ENCODE data around the gene MAPRE2. TPM values are rescaled to one million over a fixed set of nuclear protein-coding genes. Genes with fewer than 3 reads are reported as not detected.

Gene MAPRE2
- total RNA-seq, 4 donors from 2014 or later, result 16.5 to 50.3 (median 21.2) TPM

DNA sequence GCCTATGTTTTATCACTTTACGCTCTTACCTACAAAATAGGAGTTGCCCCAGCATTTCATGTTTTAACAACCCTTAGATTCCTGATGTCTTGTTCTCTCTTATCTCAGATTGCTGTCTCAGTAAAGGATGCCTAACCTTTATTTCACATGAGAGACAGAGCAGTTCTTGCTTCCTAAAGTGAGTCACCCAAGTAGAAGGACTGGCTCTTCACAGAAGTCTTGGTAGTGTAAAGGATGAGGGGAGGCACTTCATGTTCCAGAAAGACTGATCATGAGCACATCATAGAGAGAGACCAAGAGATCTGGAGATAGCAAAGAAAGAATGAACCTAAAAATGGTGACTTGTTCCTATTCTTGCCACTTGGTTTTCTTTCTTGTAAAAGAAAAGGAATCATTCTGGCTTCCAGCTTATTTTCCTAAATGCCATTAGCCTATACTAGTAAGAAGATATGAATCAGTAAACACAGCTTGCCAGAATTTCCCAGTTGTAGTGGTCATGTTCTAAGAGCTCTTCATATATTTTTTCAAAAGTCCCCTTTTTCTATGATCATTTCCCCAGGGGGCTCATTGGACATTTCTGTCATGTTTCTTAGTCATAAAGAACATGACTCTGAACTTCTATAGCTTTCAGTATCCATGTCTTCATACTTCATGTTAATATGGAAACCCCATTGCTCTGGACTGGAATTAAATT is 54.9 kb downstream of the MAPRE2 start:
- no peaks in the 10 kb centered on the region for H3K4me1 ChIP-seq
- no peaks in the 10 kb centered on the region for H3K9me3 ChIP-seq
- no peaks in the 10 kb centered on the region for H3K27me3 ChIP-seq
- no peak overlapping the region for H3K27ac ChIP-seq
- no peak for DNase-seq
- H3K36me3 ChIP-seq, result no peaks in the 10 kb centered on the region
- no peak overlapping the region for H3K4me3 ChIP-seq
- no peak for TF ChIP-seq POLR2A (IDR thresholded peaks at IDR 0.05)
- TF ChIP-seq, protein P1, sequence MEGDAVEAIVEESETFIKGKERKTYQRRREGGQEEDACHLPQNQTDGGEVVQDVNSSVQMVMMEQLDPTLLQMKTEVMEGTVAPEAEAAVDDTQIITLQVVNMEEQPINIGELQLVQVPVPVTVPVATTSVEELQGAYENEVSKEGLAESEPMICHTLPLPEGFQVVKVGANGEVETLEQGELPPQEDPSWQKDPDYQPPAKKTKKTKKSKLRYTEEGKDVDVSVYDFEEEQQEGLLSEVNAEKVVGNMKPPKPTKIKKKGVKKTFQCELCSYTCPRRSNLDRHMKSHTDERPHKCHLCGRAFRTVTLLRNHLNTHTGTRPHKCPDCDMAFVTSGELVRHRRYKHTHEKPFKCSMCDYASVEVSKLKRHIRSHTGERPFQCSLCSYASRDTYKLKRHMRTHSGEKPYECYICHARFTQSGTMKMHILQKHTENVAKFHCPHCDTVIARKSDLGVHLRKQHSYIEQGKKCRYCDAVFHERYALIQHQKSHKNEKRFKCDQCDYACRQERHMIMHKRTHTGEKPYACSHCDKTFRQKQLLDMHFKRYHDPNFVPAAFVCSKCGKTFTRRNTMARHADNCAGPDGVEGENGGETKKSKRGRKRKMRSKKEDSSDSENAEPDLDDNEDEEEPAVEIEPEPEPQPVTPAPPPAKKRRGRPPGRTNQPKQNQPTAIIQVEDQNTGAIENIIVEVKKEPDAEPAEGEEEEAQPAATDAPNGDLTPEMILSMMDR (IDR thresholded peaks at IDR 0.05), result no peak

DNA sequence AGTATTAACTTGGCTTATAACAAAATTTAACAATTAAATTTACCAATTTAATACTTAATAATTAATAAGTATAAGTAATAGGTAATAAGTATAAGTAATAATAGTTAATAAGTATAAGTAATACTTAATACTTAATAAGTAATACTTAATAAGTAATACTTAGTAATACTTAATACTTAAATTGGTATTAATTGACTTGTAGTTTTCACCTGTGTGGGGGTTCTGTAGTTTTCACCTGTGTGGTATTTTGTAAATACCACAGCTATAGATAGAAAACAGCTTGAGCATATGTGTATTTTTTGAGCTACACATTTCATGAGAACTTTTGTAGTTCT is 55.4 kb downstream of the MAPRE2 start:
- Histone ChIP-seq H3K9me3 (no peaks in the 10 kb centered on the region), H3K27me3 (no peaks in the 10 kb centered on the region), H3K36me3 (no peaks in the 10 kb centered on the region)

DNA sequence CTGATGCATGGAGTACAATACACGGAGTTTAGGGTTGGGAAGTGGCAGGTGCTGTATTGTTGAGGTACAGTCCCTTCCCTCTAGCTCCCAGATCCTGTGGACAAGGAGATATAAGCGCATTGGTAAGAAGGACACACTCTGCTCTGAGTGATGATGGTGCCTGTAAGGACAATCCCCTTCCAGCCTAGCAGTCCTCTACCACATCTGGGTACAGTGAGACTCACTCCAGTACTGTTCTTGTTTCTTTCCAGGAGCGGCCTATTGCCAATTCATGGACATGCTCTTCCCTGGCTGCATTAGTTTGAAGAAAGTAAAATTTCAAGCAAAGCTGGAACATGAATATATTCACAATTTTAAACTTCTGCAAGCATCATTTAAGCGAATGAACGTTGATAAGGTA is 56.0 kb downstream of the MAPRE2 start:
- no peaks in the 10 kb centered on the region for H3K27me3 ChIP-seq
- no peak overlapping the region for H3K4me3 ChIP-seq
- H3K36me3 ChIP-seq, result no peaks in the 10 kb centered on the region
- no peaks in the 10 kb centered on the region for H3K4me1 ChIP-seq
- no peak overlapping the region for H3K27ac ChIP-seq
- no peaks in the 10 kb centered on the region for H3K9me3 ChIP-seq
- TF ChIP-seq, protein P1 (IDR thresholded peaks at IDR 0.05), result no peak
- no peak for TF ChIP-seq POLR2A (IDR thresholded peaks at IDR 0.05)
- DNase-seq, result no peak

More for the DNA sequence above, 55.4 kb downstream of the MAPRE2 start:
- H3K4me3 ChIP-seq, result no peak overlapping the region
- no peak overlapping the region for H3K27ac ChIP-seq
- no peaks in the 10 kb centered on the region for H3K4me1 ChIP-seq
- no peak for DNase-seq
- TF ChIP-seq POLR2A (IDR thresholded peaks at IDR 0.05), result no peak
- TF ChIP-seq, protein P1 (IDR thresholded peaks at IDR 0.05), result no peak

DNA sequence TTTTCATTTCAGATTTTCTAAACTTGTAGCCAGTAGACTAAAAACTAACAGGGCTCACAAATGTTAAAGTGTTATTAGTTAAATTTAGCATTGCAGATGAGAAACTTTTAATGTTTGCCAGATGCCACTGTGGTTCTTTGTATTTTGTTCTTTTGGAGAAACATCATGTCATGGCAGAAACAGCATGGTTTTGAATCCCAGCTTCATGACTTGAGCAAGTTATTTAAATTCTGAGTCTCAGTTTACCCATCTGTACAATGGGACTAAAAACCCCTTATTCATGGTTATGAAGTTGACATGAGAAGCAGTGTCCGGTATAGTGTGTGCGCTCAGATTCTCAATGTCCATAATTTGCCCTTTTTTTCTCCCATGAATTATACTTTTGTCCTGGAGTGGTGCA is 56.5 kb downstream of the MAPRE2 start:
- no peak for TF ChIP-seq POLR2A (IDR thresholded peaks at IDR 0.05)
- TF ChIP-seq, protein P1 (IDR thresholded peaks at IDR 0.05), result no peak
- Histone ChIP-seq H3K36me3 (no peaks in the 10 kb centered on the region), H3K9me3 (no peaks in the 10 kb centered on the region), H3K4me3 (no peak overlapping the region), H3K4me1 (no peaks in the 10 kb centered on the region), H3K27me3 (no peaks in the 10 kb centered on the region), H3K27ac (no peak overlapping the region)
- no peak for DNase-seq

DNA sequence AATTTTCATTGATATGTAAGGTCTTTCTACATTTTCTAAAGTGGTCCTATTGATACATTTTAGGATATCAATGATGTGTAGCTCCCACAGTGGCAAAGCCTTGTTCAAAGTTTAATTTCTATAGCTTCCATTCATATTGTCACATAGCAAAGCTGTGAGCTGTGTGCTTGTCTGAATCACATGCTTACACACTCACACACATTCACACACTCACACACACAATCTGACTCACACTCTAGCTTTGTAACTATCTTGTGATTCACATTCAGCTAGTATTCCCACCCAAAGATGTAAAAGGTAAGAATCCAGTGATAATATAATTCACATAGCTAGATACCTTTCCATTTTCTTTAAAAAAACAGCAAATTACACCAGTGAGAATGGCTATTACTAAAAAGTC is 58.7 kb downstream of the MAPRE2 start:
- TF ChIP-seq, protein P1 (IDR thresholded peaks at IDR 0.05), result no peak
- TF ChIP-seq POLR2A (IDR thresholded peaks at IDR 0.05), result no peak
- no peaks in the 10 kb centered on the region for H3K4me1 ChIP-seq
- no peak overlapping the region for H3K27ac ChIP-seq
- no peak for DNase-seq
- no peaks in the 10 kb centered on the region for H3K27me3 ChIP-seq
- no peaks in the 10 kb centered on the region for H3K9me3 ChIP-seq
- H3K36me3 ChIP-seq, result no peaks in the 10 kb centered on the region
- H3K4me3 ChIP-seq, result no peak overlapping the region
